ENCODE results near the gene OTOA. TPM values are rescaled to one million over a fixed set of nuclear protein-coding genes. Genes with fewer than 3 reads are reported as not detected.

The OTOA gene
- total and polyA plus RNA-seq, 2 of the 8 experiments (the other 6 are each of a cell fraction or from before 2014, with no cell fraction given): 0.06 to 0.32 TPM

DNA sequence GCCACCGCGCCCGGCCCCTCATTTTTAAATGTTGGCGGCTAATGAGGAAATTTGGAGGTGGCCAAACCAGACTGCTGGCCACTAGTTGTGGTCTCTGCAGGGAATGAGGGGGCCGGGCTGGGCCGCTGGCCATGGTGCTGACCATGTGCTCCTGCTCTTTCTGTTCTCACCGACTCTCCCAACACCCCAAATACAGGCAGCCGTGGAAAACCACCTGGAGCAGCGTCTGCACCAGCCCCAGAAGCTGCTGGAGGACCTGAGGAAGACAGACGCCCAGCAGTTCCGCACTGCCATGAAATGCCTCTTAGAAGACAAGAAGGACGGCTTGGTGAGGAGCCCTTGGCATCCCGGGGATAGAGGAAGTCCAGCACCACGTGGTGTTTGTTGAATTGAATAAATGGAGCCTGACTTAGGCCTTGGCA lies 21.3 kb downstream of the OTOA start:
- Histone ChIP-seq H2BK12ac (ENCODE audit: low read depth, low read length) (no peak overlapping the region), H3K18ac (ENCODE audit: extremely low read depth, low read length) (no peak overlapping the region), H3K9me3 (ENCODE audit: insufficient read depth in 2 of 2, low read depth in 1 of 2, low read length in 1 of 2) (no peaks in the 10 kb centered on the region), H3K23me2 (ENCODE audit: low read depth, low read length) (no peaks in the 10 kb centered on the region; the same call in 1 of the 2 replicates), H3K79me1 (ENCODE audit: low read depth, low read length) (no peaks in the 10 kb centered on the region), H2BK20ac (ENCODE audit: low read length) (no peak overlapping the region), H3K4me3 (ENCODE audit: extremely low read depth in 1 of 4, insufficient read depth in 2 of 4, low read depth in 3 of 4, low read length in 4 of 4) (no peak overlapping the region), H3K9ac (replicated peaks in 1 of 4; ENCODE audit: extremely low read depth in 1 of 4, low read depth in 3 of 4, low read length in 3 of 4) (no peak overlapping the region), H2AFZ (ENCODE audit: low read length) (no peak overlapping the region), H3K4me2 (ENCODE audit: insufficient read depth in 1 of 2, low read depth in 2 of 2, low read length in 2 of 2) (no peak overlapping the region), H2AK5ac (ENCODE audit: low read depth, low read length) (no peak overlapping the region), H3K14ac (ENCODE audit: insufficient read length) (no peak overlapping the region), H4K8ac (ENCODE audit: extremely low read depth, insufficient read depth, low read length) (no peak overlapping the region), H4K20me1 (replicated peaks in 1 of 2; ENCODE audit: control insufficient read depth in 1 of 2, insufficient read depth in 2 of 2, low read length in 2 of 2) (no peaks in the 10 kb centered on the region), H2BK120ac (replicated peaks; ENCODE audit: low read depth, low read length) (no peak overlapping the region), H4K91ac (replicated peaks; ENCODE audit: insufficient read length, low read length) (no peak overlapping the region), H3K4me1 (replicated peaks in 1 of 4; ENCODE audit: control insufficient read depth in 3 of 4, insufficient read depth in 4 of 4, low read length in 3 of 4) (no peaks in the 10 kb centered on the region), H3K79me2 (ENCODE audit: control insufficient read depth in 1 of 2, insufficient read depth in 2 of 2, low read length in 2 of 2) (no peaks in the 10 kb centered on the region), H3K23ac (ENCODE audit: insufficient read length) (no peak overlapping the region), H3K27ac (ENCODE audit: low read depth, low read length) (no peak overlapping the region), H2BK5ac (ENCODE audit: low read depth, low read length) (no peak overlapping the region), H3K27me3 (replicated peaks in 1 of 4; ENCODE audit: control insufficient read depth in 3 of 4, extremely low read depth in 1 of 4, insufficient read depth in 3 of 4, low read length in 3 of 4) (no peaks in the 10 kb centered on the region), H3K4ac (replicated peaks; ENCODE audit: insufficient read length, low read depth, low read length) (no peak overlapping the region), H3K36me3 (ENCODE audit: control insufficient read depth in 2 of 4, insufficient read depth in 4 of 4, low read length in 3 of 4) (no peaks in the 10 kb centered on the region), H2BK15ac (ENCODE audit: low read length) (no peak overlapping the region), H4K5ac (ENCODE audit: insufficient read length, low read depth, low read length) (no peak overlapping the region), H3K56ac (replicated peaks; ENCODE audit: insufficient read length, low read depth, low read length) (no peak overlapping the region)
- DNase-seq (ENCODE audit: low read depth in 1 of 2, low spot score in 2 of 2) (peak in 1 of 2 experiments; percentile 83), FAIRE-seq (no peak)
- WGBS, 2 experiments (ENCODE audit: extremely low coverage in 1 of 2, insufficient coverage in 1 of 2, insufficient read length in 1 of 2, insufficient replicate concordance in 2 of 2, low coverage in 1 of 2, low lambda C conversion rate in 2 of 2, missing lambda C conversion rate in 1 of 2): 78% methylated on average over 14 of the region's 14 CpGs; no CpG with 5 or more reads in 1 of the 2 experiments
- ChIA-PET CTCF (ENCODE audit: partially characterized antibody) (interaction anchor here (0.5 to 8.6 kb wide), 17 partner anchors 8 to 1811 kb away, joined by 3 to 93 read pairs (median 4); no protein-coding TSS in a partner anchor), POLR2A (ENCODE audit: partially characterized antibody) (no interaction called here)
- TF ChIP-seq BACH1 (IDR thresholded peaks at IDR 0.05; ENCODE audit: low read length): no peak
- no peak for TF ChIP-seq CTBP2 (IDR thresholded peaks at IDR 0.05; ENCODE audit: borderline replicate concordance, insufficient read depth, insufficient read length, low read length)
- TF ChIP-seq, protein P1, sequence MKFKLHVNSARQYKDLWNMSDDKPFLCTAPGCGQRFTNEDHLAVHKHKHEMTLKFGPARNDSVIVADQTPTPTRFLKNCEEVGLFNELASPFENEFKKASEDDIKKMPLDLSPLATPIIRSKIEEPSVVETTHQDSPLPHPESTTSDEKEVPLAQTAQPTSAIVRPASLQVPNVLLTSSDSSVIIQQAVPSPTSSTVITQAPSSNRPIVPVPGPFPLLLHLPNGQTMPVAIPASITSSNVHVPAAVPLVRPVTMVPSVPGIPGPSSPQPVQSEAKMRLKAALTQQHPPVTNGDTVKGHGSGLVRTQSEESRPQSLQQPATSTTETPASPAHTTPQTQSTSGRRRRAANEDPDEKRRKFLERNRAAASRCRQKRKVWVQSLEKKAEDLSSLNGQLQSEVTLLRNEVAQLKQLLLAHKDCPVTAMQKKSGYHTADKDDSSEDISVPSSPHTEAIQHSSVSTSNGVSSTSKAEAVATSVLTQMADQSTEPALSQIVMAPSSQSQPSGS (IDR thresholded peaks at IDR 0.05; ENCODE audit: low read length): no peak
- 0 out of 2 replicates have a peak, but pooled peaks have one; percentile 4 for TF ChIP-seq TEAD4 (IDR thresholded peaks at IDR 0.05; ENCODE audit: low read depth, low read length)
- no peak for TF ChIP-seq BCL11A (IDR thresholded peaks at IDR 0.05; ENCODE audit: low read depth in 2 of 2, low read length in 2 of 2)
- no peak for TF ChIP-seq CBX5 (IDR thresholded peaks at IDR 0.05; ENCODE audit: low read depth, low read length)
- TF ChIP-seq, protein P2, sequence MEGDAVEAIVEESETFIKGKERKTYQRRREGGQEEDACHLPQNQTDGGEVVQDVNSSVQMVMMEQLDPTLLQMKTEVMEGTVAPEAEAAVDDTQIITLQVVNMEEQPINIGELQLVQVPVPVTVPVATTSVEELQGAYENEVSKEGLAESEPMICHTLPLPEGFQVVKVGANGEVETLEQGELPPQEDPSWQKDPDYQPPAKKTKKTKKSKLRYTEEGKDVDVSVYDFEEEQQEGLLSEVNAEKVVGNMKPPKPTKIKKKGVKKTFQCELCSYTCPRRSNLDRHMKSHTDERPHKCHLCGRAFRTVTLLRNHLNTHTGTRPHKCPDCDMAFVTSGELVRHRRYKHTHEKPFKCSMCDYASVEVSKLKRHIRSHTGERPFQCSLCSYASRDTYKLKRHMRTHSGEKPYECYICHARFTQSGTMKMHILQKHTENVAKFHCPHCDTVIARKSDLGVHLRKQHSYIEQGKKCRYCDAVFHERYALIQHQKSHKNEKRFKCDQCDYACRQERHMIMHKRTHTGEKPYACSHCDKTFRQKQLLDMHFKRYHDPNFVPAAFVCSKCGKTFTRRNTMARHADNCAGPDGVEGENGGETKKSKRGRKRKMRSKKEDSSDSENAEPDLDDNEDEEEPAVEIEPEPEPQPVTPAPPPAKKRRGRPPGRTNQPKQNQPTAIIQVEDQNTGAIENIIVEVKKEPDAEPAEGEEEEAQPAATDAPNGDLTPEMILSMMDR (IDR thresholded peaks at IDR 0.05; ENCODE audit: control extremely low read depth in 1 of 3, insufficient read depth in 1 of 3, low read depth in 1 of 3, low read length in 3 of 3): no peak
- no peak for TF ChIP-seq HDAC6 (IDR thresholded peaks at IDR 0.05; ENCODE audit: low read depth, low read length)
- TF ChIP-seq, protein P3, sequence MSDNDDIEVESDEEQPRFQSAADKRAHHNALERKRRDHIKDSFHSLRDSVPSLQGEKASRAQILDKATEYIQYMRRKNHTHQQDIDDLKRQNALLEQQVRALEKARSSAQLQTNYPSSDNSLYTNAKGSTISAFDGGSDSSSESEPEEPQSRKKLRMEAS (IDR thresholded peaks at IDR 0.05): peak; percentile 86

Data from H1 (cell line).